ENCODE data around the gene CDKAL1.

Gene CDKAL1

GRCh38 chr6:21259660-21260059, 725.4 kb downstream of the CDKAL1 start:
- no peak for DNase-seq (ENCODE audit: low read depth)

GRCh38 chr6:21262504-21262903, 728.2 kb downstream of the CDKAL1 start:
- no peak for DNase-seq (ENCODE audit: low read depth)

- no peak for DNase-seq (ENCODE audit: low read depth)
Measured at GRCh38 chr6:21263531-21264287, 729.5 kb downstream of the CDKAL1 start.

- no peak for DNase-seq (ENCODE audit: low read depth)
Measured at GRCh38 chr6:21264288-21265033, 730.2 kb downstream of the CDKAL1 start.

GRCh38 chr6:21265034-21265729, 730.9 kb downstream of the CDKAL1 start:
- no peak for DNase-seq (ENCODE audit: low read depth)

GRCh38 chr6:21265730-21266044, 731.4 kb downstream of the CDKAL1 start:
- no peak for DNase-seq (ENCODE audit: low read depth)

- no peak for DNase-seq (ENCODE audit: low read depth)
Measured at GRCh38 chr6:21270636-21271201, 736.5 kb downstream of the CDKAL1 start.

GRCh38 chr6:21271428-21272155, 737.3 kb downstream of the CDKAL1 start:
- DNase-seq (ENCODE audit: low read depth): no peak

GRCh38 chr6:21273451-21273850, 739.2 kb downstream of the CDKAL1 start:
- DNase-seq (ENCODE audit: low read depth): no peak

- no peak for DNase-seq (ENCODE audit: low read depth)
Measured at GRCh38 chr6:21274851-21275250, 740.6 kb downstream of the CDKAL1 start.

- no peak for DNase-seq (ENCODE audit: low read depth)
Measured at GRCh38 chr6:21277601-21278374, 743.5 kb downstream of the CDKAL1 start.

GRCh38 chr6:21278375-21278745, 744.1 kb downstream of the CDKAL1 start:
- DNase-seq (ENCODE audit: low read depth): no peak

GRCh38 chr6:21279619-21280018, 745.4 kb downstream of the CDKAL1 start:
- DNase-seq (ENCODE audit: low read depth): no peak

- DNase-seq (ENCODE audit: low read depth): no peak
Measured at GRCh38 chr6:21281366-21281765, 747.1 kb downstream of the CDKAL1 start.
